Esophagus muscularis mucosa (tissue), 4 donors: ENCODE measurements around the gene CAMTA1.

ENCODE experiments used
- EP300 ChIP-seq: sonication (generic); formaldehyde crosslinking; IDR thresholded peaks from one replicate; pipeline ENCODE4 v1.6.1; 2017; ENCODE audit warnings: antibody characterized with exemption
- POLR2A ChIP-seq: fragments of 450-650 bp; IDR thresholded peaks from one replicate; pipeline ENCODE4 v1.6.1; 2017; ENCODE audit warnings: antibody characterized with exemption, moderate library complexity, mild to moderate bottlenecking, low read depth
- POLR2AphosphoS5 ChIP-seq, 2 donors: sonication (generic); formaldehyde crosslinking; IDR thresholded peaks; one replicate each; pipeline ENCODE4 v1.6.1; 2017; ENCODE audit warnings: antibody characterized with exemption in 2 of 2
- TF ChIP-seq, protein P1 (sequence below), 3 experiments: fragments of 200-600 bp in 2 of 3; fragments of 450-650 bp in 1 of 3; sonication (generic) in 2 of 3; IDR thresholded peaks; one replicate each; pipeline ENCODE4 v1.5.1; 2017 to 2019; ENCODE audit warnings: antibody characterized with exemption in 3 of 3, mild to moderate bottlenecking in 2 of 3, moderate library complexity in 1 of 3

GRCh38 chr1:7732331-7732730 lies 947.1 kb downstream of the CAMTA1 start:
- TF ChIP-seq, protein P1, sequence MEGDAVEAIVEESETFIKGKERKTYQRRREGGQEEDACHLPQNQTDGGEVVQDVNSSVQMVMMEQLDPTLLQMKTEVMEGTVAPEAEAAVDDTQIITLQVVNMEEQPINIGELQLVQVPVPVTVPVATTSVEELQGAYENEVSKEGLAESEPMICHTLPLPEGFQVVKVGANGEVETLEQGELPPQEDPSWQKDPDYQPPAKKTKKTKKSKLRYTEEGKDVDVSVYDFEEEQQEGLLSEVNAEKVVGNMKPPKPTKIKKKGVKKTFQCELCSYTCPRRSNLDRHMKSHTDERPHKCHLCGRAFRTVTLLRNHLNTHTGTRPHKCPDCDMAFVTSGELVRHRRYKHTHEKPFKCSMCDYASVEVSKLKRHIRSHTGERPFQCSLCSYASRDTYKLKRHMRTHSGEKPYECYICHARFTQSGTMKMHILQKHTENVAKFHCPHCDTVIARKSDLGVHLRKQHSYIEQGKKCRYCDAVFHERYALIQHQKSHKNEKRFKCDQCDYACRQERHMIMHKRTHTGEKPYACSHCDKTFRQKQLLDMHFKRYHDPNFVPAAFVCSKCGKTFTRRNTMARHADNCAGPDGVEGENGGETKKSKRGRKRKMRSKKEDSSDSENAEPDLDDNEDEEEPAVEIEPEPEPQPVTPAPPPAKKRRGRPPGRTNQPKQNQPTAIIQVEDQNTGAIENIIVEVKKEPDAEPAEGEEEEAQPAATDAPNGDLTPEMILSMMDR (IDR thresholded peaks at IDR 0.05), result no peak
- no peak for TF ChIP-seq POLR2AphosphoS5 (IDR thresholded peaks at IDR 0.05)
- no peak for TF ChIP-seq EP300
- TF ChIP-seq POLR2A, result no peak
